DOHH2 (cell line): Measurements from ENCODE around the gene PDE11A.

ENCODE experiments used
- H3F3A ChIP-seq: fragments of 200-600 bp; sonication (generic), shearing (Covaris generic); 2 replicates; pipeline ENCODE4 v1.6.0; 2016; ENCODE audit warnings: antibody characterized with exemption, mild to moderate bottlenecking; ENCODE audit not compliant: control insufficient read depth, insufficient read depth
- H3K27ac ChIP-seq: fragments of 200-600 bp; sonication (generic); 2 replicates; pipeline ENCODE4 v1.5.1; 2014; ENCODE audit warnings: low read depth, mild to moderate bottlenecking, low read length, moderate library complexity
- H3K27me3 ChIP-seq: fragments of 200-600 bp; sonication (generic); 2 replicates; pipeline ENCODE4 v1.6.1; 2014; ENCODE audit warnings: mild to moderate bottlenecking, low read length, mixed read lengths; ENCODE audit not compliant: control insufficient read depth
- H3K36me3 ChIP-seq: fragments of 200-600 bp; sonication (generic); 2 replicates; pipeline ENCODE4 v1.6.1; 2014; ENCODE audit warnings: mild to moderate bottlenecking, low read length, moderate library complexity, mixed read lengths; ENCODE audit not compliant: control insufficient read depth
- H3K4me1 ChIP-seq: fragments of 200-600 bp; sonication (generic); 2 replicates; pipeline ENCODE4 v1.6.1; 2014; ENCODE audit warnings: mild to moderate bottlenecking, low read length, mixed read lengths; ENCODE audit not compliant: control insufficient read depth
- H3K4me2 ChIP-seq: fragments of 200-600 bp; sonication (generic); 2 replicates; pipeline ENCODE4 v1.6.0; 2014; ENCODE audit warnings: mild to moderate bottlenecking, low read length, moderate library complexity
- H3K4me3 ChIP-seq: fragments of 200-600 bp; sonication (generic); 2 replicates; pipeline ENCODE4 v1.5.1; 2014; ENCODE audit warnings: mild to moderate bottlenecking, low read length, mixed read lengths
- H3K79me2 ChIP-seq: fragments of 200-600 bp; sonication (generic); 2 replicates; pipeline ENCODE4 v1.6.1; 2014; ENCODE audit warnings: mild to moderate bottlenecking, low read length, mixed read lengths; ENCODE audit not compliant: control insufficient read depth
- H3K9me2 ChIP-seq: fragments of 200-600 bp; sonication (generic); replicated peaks from 2 replicates; pipeline ENCODE4 v1.6.1; 2014; ENCODE audit warnings: mild to moderate bottlenecking, low read length, mixed read lengths; ENCODE audit not compliant: control insufficient read depth
- H3K9me3 ChIP-seq: fragments of 200-600 bp; sonication (generic); 2 replicates; pipeline ENCODE4 v1.6.1; 2014; ENCODE audit warnings: antibody characterized with exemption, low read length, mixed read lengths; ENCODE audit not compliant: control insufficient read depth, insufficient read depth
- H4K20me1 ChIP-seq: fragments of 200-600 bp; sonication (generic); 2 replicates; pipeline ENCODE4 v1.6.0; 2014; ENCODE audit warnings: low read depth, mild to moderate bottlenecking, antibody characterized with exemption, low read length, moderate library complexity; ENCODE audit not compliant: control insufficient read depth, insufficient read depth
- CTCF ChIP-seq: fragments of 200-600 bp; sonication (generic); IDR thresholded peaks from one replicate; pipeline ENCODE4 v1.5.1; 2014; ENCODE audit warnings: antibody characterized with exemption, mild to moderate bottlenecking, low read depth, low read length; ENCODE audit not compliant: poor library complexity, severe bottlenecking
- EZH2phosphoT487 ChIP-seq: fragments of 200-600 bp; sonication (generic); IDR thresholded peaks from 2 replicates; pipeline ENCODE4 v1.6.1; 2017; ENCODE audit warnings: borderline replicate concordance, mild to moderate bottlenecking, antibody characterized with exemption, low read length, moderate library complexity, mixed read lengths

PDE11A gene

GRCh38 chr2:177883177-177883576, 189.4 kb downstream of the PDE11A start:
- Histone ChIP-seq H3K9me2 (no peaks in the 10 kb centered on the region), H3K36me3 (no peaks in the 10 kb centered on the region), H3K27me3 (no peaks in the 10 kb centered on the region), H3K79me2 (no peaks in the 10 kb centered on the region), H3K9me3 (no peaks in the 10 kb centered on the region), H3K4me1 (no peaks in the 10 kb centered on the region), H3F3A (no peaks in the 10 kb centered on the region), H4K20me1 (no peaks in the 10 kb centered on the region), H3K4me3 (no peak overlapping the region), H3K27ac (no peak overlapping the region), H3K4me2 (no peak overlapping the region)
- TF ChIP-seq EZH2phosphoT487 = no peak
- TF ChIP-seq CTCF = no peak

GRCh38 chr2:177882501-177882900, 190.1 kb downstream of the PDE11A start:
- no peak overlapping the region for H3K4me3 ChIP-seq
- no peaks in the 10 kb centered on the region for H3F3A ChIP-seq
- no peaks in the 10 kb centered on the region for H3K36me3 ChIP-seq
- no peak overlapping the region for H3K4me2 ChIP-seq
- H3K79me2 ChIP-seq = no peaks in the 10 kb centered on the region
- no peak for TF ChIP-seq EZH2phosphoT487
- H3K27ac ChIP-seq = no peak overlapping the region
- H3K9me2 ChIP-seq = no peaks in the 10 kb centered on the region
- H4K20me1 ChIP-seq = no peaks in the 10 kb centered on the region
- H3K27me3 ChIP-seq = no peaks in the 10 kb centered on the region
- H3K4me1 ChIP-seq = no peaks in the 10 kb centered on the region
- H3K9me3 ChIP-seq = no peaks in the 10 kb centered on the region

- Histone ChIP-seq H3K79me2 (no peaks in the 10 kb centered on the region), H3F3A (no peaks in the 10 kb centered on the region), H3K9me2 (no peaks in the 10 kb centered on the region), H3K9me3 (no peaks in the 10 kb centered on the region), H3K27ac (no peak overlapping the region), H3K27me3 (no peaks in the 10 kb centered on the region), H3K36me3 (no peaks in the 10 kb centered on the region), H4K20me1 (no peaks in the 10 kb centered on the region), H3K4me3 (no peak overlapping the region), H3K4me1 (no peaks in the 10 kb centered on the region), H3K4me2 (no peak overlapping the region)
- TF ChIP-seq CTCF (no peak), EZH2phosphoT487 (no peak)
Measured at GRCh38 chr2:177881921-177882320, 190.7 kb downstream of the PDE11A start.

GRCh38 chr2:177881008-177881747, 191.4 kb downstream of the PDE11A start:
- H3K36me3 ChIP-seq = no peaks in the 10 kb centered on the region
- H3K27me3 ChIP-seq = no peaks in the 10 kb centered on the region
- no peak overlapping the region for H3K4me3 ChIP-seq
- no peak overlapping the region for H3K27ac ChIP-seq
- TF ChIP-seq CTCF (no peak), EZH2phosphoT487 (no peak)
- H3K79me2 ChIP-seq = no peaks in the 10 kb centered on the region
- no peaks in the 10 kb centered on the region for H4K20me1 ChIP-seq
- H3K9me3 ChIP-seq = no peaks in the 10 kb centered on the region
- no peaks in the 10 kb centered on the region for H3F3A ChIP-seq
- no peaks in the 10 kb centered on the region for H3K4me1 ChIP-seq
- H3K4me2 ChIP-seq = no peak overlapping the region
- H3K9me2 ChIP-seq = no peaks in the 10 kb centered on the region
